ENCODE data around the gene CAMLG. TPM values are rescaled to one million over a fixed set of nuclear protein-coding genes. Genes with fewer than 3 reads are reported as not detected.

CAMLG gene
- total and polyA plus RNA-seq, 2 of the 13 experiments (the other 11 are each of a cell fraction or from before 2014, with no cell fraction given) = 14.2 to 19.8 TPM

- Histone ChIP-seq H3K4me1 (ENCODE audit: insufficient read depth, low read length) (no peaks in the 10 kb centered on the region), H3K36me3 (replicated peaks in 1 of 2; ENCODE audit: control insufficient read depth in 1 of 2, insufficient read depth in 2 of 2, low read length in 2 of 2) (peaks cover 20 to 90% of the 10 kb centered on the region in 2 experiments), H3K9me3 (ENCODE audit: low read length) (no peaks in the 10 kb centered on the region), H3K4me2 (ENCODE audit: low read depth, low read length) (no peak overlapping the region), H4K20me1 (ENCODE audit: insufficient read depth, low read length) (no peaks in the 10 kb centered on the region), H3K4me3 (replicated peaks in 1 of 3; ENCODE audit: insufficient read depth in 1 of 3, low read depth in 2 of 3, low read length in 3 of 3) (no peak overlapping the region), H2AFZ (ENCODE audit: low read length) (no peak overlapping the region), H3K79me2 (ENCODE audit: insufficient read depth, low read length) (no peaks in the 10 kb centered on the region), H3K9ac (ENCODE audit: insufficient read depth, low read depth, low read length) (no peak overlapping the region), H3K27ac (ENCODE audit: extremely low read length, insufficient read depth, low read length) (no peak overlapping the region), H3K27me3 (ENCODE audit: control insufficient read depth in 1 of 2, insufficient read depth in 2 of 2, low read length in 2 of 2) (no peaks in the 10 kb centered on the region)
- POLR2A ChIA-PET = interaction anchor here (1.0 kb wide), 1 partner anchor 120 kb away, joined by 4 read pairs; the partner anchor contains the start of gene PCBD2
- TF ChIP-seq ZNF430 (CRISPR knock-in tag; IDR thresholded peaks at IDR 0.05) (no peak), JDP2 (CRISPR knock-in tag; IDR thresholded peaks at IDR 0.05; ENCODE audit: borderline replicate concordance) (no peak), SNAPC2 (CRISPR knock-in tag; IDR thresholded peaks at IDR 0.05) (no peak), ZNF75D (CRISPR knock-in tag; IDR thresholded peaks at IDR 0.05; ENCODE audit: borderline replicate concordance) (no peak), CERS6 (CRISPR knock-in tag; IDR thresholded peaks at IDR 0.05) (no peak), ZNF678 (CRISPR knock-in tag; IDR thresholded peaks at IDR 0.05) (no peak), MXD1 (CRISPR knock-in tag; IDR thresholded peaks at IDR 0.05) (no peak), PHF8 (CRISPR knock-in tag; IDR thresholded peaks at IDR 0.05) (no peak), STAT5B (CRISPR knock-in tag; IDR thresholded peaks at IDR 0.05) (no peak), FOXK2 (IDR thresholded peaks at IDR 0.05) (no peak), ZNF530 (CRISPR knock-in tag; IDR thresholded peaks at IDR 0.05; ENCODE audit: low read depth) (no peak), ZNF784 (CRISPR knock-in tag; IDR thresholded peaks at IDR 0.05; ENCODE audit: borderline replicate concordance) (no peak), ZNF841 (CRISPR knock-in tag; IDR thresholded peaks at IDR 0.05; ENCODE audit: borderline replicate concordance) (no peak), ZXDC (CRISPR knock-in tag; IDR thresholded peaks at IDR 0.05) (no peak), CENPX (CRISPR knock-in tag; IDR thresholded peaks at IDR 0.05) (no peak)
- ATAC-seq (no peak), FAIRE-seq (no peak), DNase-seq (ENCODE audit: low spot score) (no peak)
- intact Hi-C loops (cut with micrococcal nuclease; ENCODE audit: unreplicated experiment) (no loop called here), in situ Hi-C loops (cut with HindIII; ENCODE audit: extremely low pct_ligation_motif_present, low pct_unique_long_range_greater_than_20kb) (no loop called here)
- BruUV-seq (replicated peaks) = no TSS peak
- CTCF ChIA-PET (ENCODE audit: low intra/inter-chr PET ratio, low total read pairs) = no interaction called here
- 96% methylated on average over 3 of the region's 3 CpGs for WGBS (ENCODE audit: low lambda C conversion rate)
Observed at GRCh38 chr5:134784946-134785620, 46.7 kb downstream of the CAMLG start.
